GM12874 (cell line): Measurements from ENCODE around the gene NFATC1.

Source experiments
- TF ChIP-seq, protein P1 (sequence below): IDR thresholded peaks from 2 replicates; pipeline ENCODE4 v1.5.1; 2011; ENCODE audit warnings: low read depth, mild to moderate bottlenecking, control low read depth, low read length, moderate library complexity; ENCODE audit not compliant: insufficient read depth

The NFATC1 gene

DNA sequence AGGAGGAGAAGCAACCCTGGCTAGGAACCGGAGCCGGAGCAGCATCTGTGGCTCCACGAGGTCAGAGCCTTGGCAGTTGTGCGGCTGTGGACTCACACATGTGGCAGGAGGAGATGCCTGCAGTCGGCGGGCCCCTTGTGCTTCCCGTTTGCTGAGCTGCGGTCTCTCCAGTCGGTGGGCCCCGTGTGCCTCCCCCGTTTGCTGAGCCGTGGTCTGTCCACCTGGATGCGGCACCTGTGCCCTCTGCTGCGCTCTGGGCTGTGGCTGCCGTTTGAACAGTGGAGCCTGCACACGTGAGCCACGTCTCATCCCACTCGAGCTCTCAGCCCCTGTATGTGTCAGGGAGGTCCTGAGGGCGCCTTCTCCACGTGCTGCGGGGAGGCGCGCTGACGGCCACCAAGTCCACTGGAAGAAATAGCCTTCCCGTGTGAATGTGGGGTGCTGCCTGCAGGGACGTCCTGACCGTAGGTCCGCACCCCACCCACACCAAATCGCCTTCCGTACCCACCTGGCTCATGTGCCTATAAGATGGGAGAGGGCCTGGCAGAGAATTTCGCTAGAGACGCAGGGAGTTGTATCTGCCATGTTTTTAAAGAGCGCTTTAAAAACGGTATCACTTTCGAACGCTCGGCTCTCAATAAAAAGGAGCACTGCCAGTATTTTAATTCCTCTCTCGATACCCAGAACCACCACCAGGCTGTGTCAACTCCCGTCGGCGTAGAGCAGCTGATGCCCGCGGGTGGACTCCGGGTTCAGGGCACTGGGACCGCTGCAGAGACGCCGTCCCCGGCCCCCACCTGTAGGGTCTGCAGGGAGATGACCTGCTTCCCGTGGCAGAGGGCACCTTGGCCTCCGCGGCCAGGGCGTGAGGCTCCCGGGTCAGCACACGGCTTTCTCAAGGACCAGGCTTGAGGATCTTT, 117.0 kb downstream of the NFATC1 start:
- TF ChIP-seq, protein P1, sequence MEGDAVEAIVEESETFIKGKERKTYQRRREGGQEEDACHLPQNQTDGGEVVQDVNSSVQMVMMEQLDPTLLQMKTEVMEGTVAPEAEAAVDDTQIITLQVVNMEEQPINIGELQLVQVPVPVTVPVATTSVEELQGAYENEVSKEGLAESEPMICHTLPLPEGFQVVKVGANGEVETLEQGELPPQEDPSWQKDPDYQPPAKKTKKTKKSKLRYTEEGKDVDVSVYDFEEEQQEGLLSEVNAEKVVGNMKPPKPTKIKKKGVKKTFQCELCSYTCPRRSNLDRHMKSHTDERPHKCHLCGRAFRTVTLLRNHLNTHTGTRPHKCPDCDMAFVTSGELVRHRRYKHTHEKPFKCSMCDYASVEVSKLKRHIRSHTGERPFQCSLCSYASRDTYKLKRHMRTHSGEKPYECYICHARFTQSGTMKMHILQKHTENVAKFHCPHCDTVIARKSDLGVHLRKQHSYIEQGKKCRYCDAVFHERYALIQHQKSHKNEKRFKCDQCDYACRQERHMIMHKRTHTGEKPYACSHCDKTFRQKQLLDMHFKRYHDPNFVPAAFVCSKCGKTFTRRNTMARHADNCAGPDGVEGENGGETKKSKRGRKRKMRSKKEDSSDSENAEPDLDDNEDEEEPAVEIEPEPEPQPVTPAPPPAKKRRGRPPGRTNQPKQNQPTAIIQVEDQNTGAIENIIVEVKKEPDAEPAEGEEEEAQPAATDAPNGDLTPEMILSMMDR, result no peak

DNA sequence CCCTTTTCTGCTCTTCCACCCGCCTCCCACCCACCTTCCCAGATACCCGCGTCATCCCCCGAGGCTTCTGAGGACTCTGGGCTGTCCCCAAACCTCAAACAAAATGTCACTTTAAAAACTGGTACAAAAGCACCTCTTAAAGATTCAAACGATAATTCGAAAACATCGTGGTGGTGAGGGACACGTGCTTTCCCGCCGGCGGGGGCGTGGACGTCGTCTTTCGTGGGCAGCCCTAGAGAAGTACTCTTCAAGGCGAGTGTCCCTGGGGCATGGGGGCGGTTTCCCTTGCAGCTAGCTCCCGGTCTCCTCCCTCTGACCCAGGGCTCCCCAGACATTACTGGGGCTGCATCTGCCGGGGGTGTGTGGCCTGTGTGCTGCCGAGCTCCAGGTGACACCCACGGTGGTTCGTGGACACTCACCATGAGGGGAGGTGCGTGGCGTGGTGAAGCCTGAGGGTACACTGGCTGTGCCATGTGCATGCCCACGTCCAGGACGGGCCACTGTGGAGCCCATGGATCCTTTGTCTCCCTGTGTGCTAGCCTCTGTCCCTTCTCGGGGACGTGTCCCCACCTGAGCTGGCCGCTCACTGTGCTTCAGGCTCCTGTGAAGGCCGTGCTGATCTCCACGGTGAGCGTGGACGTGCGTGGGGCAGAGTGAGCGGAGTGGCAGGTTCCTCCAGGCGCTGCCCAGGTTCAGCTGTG, 117.8 kb downstream of the NFATC1 start:
- TF ChIP-seq, protein P1, result no peak

- TF ChIP-seq, protein P1, result no peak
Observed at GRCh38 chr18:79515331-79515730, 119.6 kb downstream of the NFATC1 start.

DNA sequence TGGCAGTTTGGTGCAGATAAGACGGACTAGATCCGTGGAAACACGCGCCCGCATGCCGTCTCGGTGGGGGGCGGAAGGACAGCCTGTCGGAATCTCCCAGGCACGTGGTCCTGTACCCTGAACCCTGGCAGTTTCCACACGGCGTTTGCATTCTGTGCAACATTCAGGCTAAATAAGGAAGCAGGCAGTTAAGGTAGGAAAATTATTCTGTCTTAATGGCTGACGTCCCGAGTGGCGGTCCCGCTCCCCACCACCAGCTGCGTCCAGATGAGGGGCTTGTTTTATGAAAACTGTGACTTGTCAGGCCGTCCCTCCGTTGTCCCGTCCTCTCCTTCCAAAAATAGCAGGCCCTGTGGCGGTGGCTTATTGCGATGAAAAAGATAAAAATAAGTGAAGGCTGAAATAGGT, 120.2 kb downstream of the NFATC1 start:
- TF ChIP-seq, protein P1, result no peak

- TF ChIP-seq, protein P1, result no peak
Observed at GRCh38 chr18:79516441-79516931, 120.8 kb downstream of the NFATC1 start.

DNA sequence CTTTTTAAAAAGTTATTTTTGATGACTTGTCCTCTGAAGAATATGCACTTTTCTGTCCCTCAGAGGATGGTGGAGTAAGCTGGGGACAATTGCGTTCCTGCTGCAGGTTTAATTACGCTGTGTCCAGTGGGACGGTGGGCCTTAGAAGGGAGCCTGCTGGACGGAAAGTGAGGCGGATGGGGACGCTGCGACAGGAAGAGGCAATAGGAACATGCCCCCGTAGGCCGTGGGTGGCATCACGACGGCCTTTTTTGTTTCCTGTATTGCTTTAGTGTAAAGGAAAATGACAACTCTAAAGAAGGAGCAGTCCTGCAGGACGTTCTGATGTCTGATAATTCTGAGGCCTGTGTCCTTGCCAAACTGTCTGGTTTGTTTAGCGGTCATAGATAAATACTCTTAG, 121.6 kb downstream of the NFATC1 start:
- TF ChIP-seq, protein P1, result no peak

DNA sequence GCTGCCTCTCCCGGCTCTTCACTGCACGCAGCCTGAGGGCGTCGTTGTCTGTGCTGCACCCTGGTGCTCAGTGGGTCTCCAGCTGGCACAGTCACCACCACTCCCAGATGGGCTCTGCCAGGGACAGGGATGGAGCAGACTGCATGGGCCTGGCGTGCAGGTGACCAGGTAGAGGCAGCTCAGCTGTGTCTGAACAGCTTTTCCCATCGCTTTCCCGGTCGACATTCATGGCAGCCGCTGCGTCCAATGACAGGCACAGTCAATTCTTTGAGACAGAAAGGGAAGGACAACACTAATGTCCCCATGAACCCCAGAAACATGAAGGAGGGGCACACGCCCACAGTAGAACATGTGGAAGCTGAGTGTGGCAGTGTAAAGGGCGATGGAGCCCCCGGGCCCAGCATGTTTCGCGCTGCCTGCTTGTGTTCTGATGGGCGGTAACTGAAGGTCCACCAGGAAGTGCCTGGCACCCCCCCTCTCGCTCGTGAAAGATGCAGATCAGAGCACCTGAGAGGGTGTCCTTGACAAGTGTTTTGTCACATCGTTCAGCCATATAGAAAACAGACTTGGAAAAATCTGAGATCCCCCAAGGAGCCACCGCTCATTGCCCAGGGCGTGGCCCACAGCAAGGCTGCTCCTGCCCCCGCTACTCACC, 122.4 kb downstream of the NFATC1 start:
- TF ChIP-seq, protein P1, result no peak
